Osteocyte (in vitro differentiated cells): ENCODE data around the gene IRGQ. TPM values are rescaled to one million over a fixed set of nuclear protein-coding genes. Genes with fewer than 3 reads are reported as not detected.

Source experiments
- DNase-seq: peaks from one replicate; pipeline ENCODE4 v3.0.0; 2021; ENCODE audit warnings: mixed read lengths; ENCODE audit not compliant: unreplicated experiment; ENCODE audit errors: extremely low spot score
- H3K27ac Mint-ChIP-seq: one replicate; pipeline ENCODE4 v1.8.0; 2021; ENCODE audit warnings: mild to moderate bottlenecking, mixed read lengths; ENCODE audit not compliant: unreplicated experiment
- H3K27me3 Mint-ChIP-seq: one replicate; pipeline ENCODE4 v1.8.0; 2021; ENCODE audit warnings: mixed read lengths; ENCODE audit not compliant: unreplicated experiment
- H3K36me3 Mint-ChIP-seq: one replicate; pipeline ENCODE4 v1.8.0; 2021; ENCODE audit warnings: mixed read lengths; ENCODE audit not compliant: unreplicated experiment
- H3K4me1 Mint-ChIP-seq: one replicate; pipeline ENCODE4 v1.8.0; 2021; ENCODE audit warnings: mixed read lengths; ENCODE audit not compliant: unreplicated experiment
- H3K4me3 Mint-ChIP-seq: one replicate; pipeline ENCODE4 v1.8.0; 2021; ENCODE audit warnings: mild to moderate bottlenecking, moderate library complexity, mixed read lengths; ENCODE audit not compliant: unreplicated experiment
- H3K9me3 Mint-ChIP-seq: one replicate; pipeline ENCODE4 v1.8.0; 2021; ENCODE audit warnings: mixed read lengths; ENCODE audit not compliant: unreplicated experiment
- CTCF ChIP-seq: fragments of 200-600 bp; sonication (generic); IDR thresholded peaks from 2 replicates; pipeline ENCODE4 v1.5.0; 2021; ENCODE audit warnings: antibody characterized with exemption, mild to moderate bottlenecking, moderate library complexity
- total RNA-seq: library from RNA; stranded (reverse); gene quantifications from 2 replicates; pipeline ENCODE4 v1.2.1, GENCODE V29; 2021

Gene IRGQ
- total RNA-seq, 1 donor from 2014 or later, result 40.9 TPM

- H3K27me3 Mint-ChIP-seq, result no peaks in the 10 kb centered on the region
- no peak for DNase-seq
- H3K36me3 Mint-ChIP-seq, result peaks cover 15% of the 10 kb centered on the region
- no peak for TF ChIP-seq CTCF
- H3K9me3 Mint-ChIP-seq, result no peaks in the 10 kb centered on the region
- peak overlapping the region; percentile 98 for H3K4me3 Mint-ChIP-seq
- H3K27ac Mint-ChIP-seq, result peak overlapping the region; percentile 99
- peaks cover 30% of the 10 kb centered on the region for H3K4me1 Mint-ChIP-seq
These were observed 1.0 kb upstream of the IRGQ start for GRCh38 chr19:43596842-43597461.

GRCh38 chr19:43595605-43595998 is 332 bp downstream of the IRGQ start:
- no peaks in the 10 kb centered on the region for H3K9me3 Mint-ChIP-seq
- H3K36me3 Mint-ChIP-seq, result peaks cover 21% of the 10 kb centered on the region
- DNase-seq, result no peak
- H3K27me3 Mint-ChIP-seq, result no peaks in the 10 kb centered on the region
- H3K4me1 Mint-ChIP-seq, result peaks cover 30% of the 10 kb centered on the region
- H3K27ac Mint-ChIP-seq, result peak overlapping the region; percentile 99
- TF ChIP-seq CTCF, result no peak
- peak overlapping the region; percentile 98 for H3K4me3 Mint-ChIP-seq

- Mint-ChIP-seq H3K4me3 (peak overlapping the region; percentile 98), H3K27me3 (no peaks in the 10 kb centered on the region), H3K36me3 (peaks cover 21% of the 10 kb centered on the region), H3K9me3 (no peaks in the 10 kb centered on the region), H3K27ac (peak overlapping the region; percentile 99), H3K4me1 (peaks cover 32% of the 10 kb centered on the region)
- DNase-seq, result no peak
- peak; percentile 87 for TF ChIP-seq CTCF
These were observed 977 bp downstream of the IRGQ start for GRCh38 chr19:43594710-43595604.

- TF ChIP-seq CTCF, result no peak
- Mint-ChIP-seq H3K9me3 (no peaks in the 10 kb centered on the region), H3K4me1 (peaks cover 32% of the 10 kb centered on the region), H3K4me3 (peak overlapping the region; percentile 98), H3K36me3 (peaks cover 20% of the 10 kb centered on the region), H3K27ac (peak overlapping the region; percentile 99), H3K27me3 (no peaks in the 10 kb centered on the region)
- DNase-seq, result no peak
These were observed 1.7 kb downstream of the IRGQ start for GRCh38 chr19:43594081-43594697.
